ENCODE measurements around the gene SPRED3.
"Not testable (repeated sequence)": the region's sequence is repeated elsewhere in the genome, so short reads cannot be mapped to it uniquely, and the experiment has no call there.

SPRED3 gene

DNA sequence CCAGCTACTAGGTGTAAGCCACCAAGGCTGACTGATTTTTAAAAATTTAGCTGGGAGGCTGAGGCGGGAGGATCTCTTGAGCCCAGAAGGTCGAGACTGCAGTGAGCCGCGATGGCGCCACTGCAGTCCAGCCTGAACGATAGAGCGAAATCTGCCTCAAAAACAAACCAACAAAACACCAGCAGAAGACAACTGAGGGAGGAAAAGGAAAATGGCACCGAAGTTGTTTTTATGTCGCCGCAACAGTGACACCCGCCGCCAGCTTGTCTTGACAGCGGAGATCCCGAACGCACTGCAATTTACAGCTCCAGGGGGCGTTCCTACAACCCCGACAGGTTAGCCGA, 14.1 kb downstream of the SPRED3 start:
- TF ChIP-seq, protein P1, sequence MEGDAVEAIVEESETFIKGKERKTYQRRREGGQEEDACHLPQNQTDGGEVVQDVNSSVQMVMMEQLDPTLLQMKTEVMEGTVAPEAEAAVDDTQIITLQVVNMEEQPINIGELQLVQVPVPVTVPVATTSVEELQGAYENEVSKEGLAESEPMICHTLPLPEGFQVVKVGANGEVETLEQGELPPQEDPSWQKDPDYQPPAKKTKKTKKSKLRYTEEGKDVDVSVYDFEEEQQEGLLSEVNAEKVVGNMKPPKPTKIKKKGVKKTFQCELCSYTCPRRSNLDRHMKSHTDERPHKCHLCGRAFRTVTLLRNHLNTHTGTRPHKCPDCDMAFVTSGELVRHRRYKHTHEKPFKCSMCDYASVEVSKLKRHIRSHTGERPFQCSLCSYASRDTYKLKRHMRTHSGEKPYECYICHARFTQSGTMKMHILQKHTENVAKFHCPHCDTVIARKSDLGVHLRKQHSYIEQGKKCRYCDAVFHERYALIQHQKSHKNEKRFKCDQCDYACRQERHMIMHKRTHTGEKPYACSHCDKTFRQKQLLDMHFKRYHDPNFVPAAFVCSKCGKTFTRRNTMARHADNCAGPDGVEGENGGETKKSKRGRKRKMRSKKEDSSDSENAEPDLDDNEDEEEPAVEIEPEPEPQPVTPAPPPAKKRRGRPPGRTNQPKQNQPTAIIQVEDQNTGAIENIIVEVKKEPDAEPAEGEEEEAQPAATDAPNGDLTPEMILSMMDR (IDR thresholded peaks at IDR 0.05) = no peak
- DNase-seq = no peak
- H3K27ac Mint-ChIP-seq = no peak overlapping the region
- H3K36me3 Mint-ChIP-seq (ENCODE audit: low read depth) = peaks cover 6% of the 10 kb centered on the region
- H3K27me3 Mint-ChIP-seq (ENCODE audit: low read depth, poor library complexity) = peaks cover 29% of the 10 kb centered on the region
- H3K4me1 Mint-ChIP-seq = peaks cover 13% of the 10 kb centered on the region
- peak overlapping the region; percentile 80 for H3K4me3 Mint-ChIP-seq
- H3K9me3 Mint-ChIP-seq = no peaks in the 10 kb centered on the region

DNA sequence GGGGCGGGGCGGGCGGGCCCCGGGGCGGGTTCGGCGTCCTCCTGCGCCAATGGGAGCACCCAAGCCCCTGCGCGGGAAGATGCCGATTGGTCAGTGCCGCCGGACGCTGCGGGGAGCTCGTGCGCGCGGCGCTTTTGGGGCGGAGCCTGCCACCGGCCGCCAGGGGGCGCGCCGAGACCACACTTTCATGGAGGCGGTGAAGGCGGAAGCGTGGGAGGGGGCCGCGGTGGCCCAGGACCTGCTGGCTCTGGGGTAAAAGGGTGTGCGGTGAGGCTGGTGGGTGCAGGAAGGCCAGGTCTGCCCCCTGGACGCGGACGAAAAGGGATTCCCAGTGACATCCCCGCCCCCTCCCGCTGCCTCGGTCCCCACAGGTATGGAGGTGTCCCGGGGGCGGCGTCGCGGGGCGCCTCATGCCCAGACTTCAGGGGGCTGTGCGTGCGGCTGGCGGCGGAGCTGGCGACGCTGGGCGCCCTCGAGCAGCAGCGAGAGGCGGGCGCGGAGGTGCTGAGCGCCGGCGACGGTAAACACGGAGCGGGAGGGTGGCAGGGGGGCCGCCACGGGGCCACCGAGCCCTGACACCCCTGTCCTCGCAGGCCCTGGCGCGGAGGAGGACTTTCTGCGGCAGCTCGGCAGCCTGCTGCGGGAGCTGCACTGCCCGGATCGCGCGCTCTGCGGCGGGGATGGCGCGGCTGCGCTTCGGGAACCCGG, 14.6 kb downstream of the SPRED3 start, which contains the start of gene FAM98C:
Gene FAM98C (plus strand): TSS at position 127 of the 708 bp plus-strand sequence. CDS start 61 bp downstream, at position 188.
- peak within 1 kb of the TSS; percentile 80 for H3K4me3 Mint-ChIP-seq
- H3K36me3 Mint-ChIP-seq (ENCODE audit: low read depth) = peaks cover 6% of the 10 kb centered on the region
- H3K27me3 Mint-ChIP-seq (ENCODE audit: low read depth, poor library complexity) = peaks cover 26% of the 10 kb centered on the region
- no peak within 1 kb of the TSS for H3K27ac Mint-ChIP-seq
- TF ChIP-seq, protein P1 (IDR thresholded peaks at IDR 0.05) = peak; percentile 95
- peak; percentile 98 for DNase-seq
- peaks cover 13% of the 10 kb centered on the region for H3K4me1 Mint-ChIP-seq
- no peaks in the 10 kb centered on the region for H3K9me3 Mint-ChIP-seq

DNA sequence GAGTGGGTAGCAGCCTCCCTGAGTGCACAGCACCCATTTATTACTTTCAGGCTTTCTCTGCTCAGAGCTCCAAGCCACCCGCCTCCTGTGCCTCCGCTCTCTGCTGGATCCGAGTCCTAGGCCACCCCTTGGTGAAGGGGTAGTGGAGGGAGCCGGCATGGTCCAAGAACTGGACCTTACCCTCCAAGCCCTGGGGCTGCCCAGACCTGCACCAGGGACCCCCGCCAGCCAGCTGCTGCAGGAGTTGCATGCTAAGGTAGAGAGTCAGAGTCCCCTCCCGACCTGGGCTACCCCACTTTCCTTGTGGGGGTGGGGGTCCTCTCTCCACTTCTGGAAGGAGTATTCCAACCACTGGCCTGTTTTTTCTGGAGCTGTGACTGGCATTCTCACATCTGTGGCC, 16.4 kb downstream of the SPRED3 start:
- TF ChIP-seq, protein P1 (IDR thresholded peaks at IDR 0.05) = no peak
- Mint-ChIP-seq H3K9me3 (no peaks in the 10 kb centered on the region), H3K27ac (no peak overlapping the region), H3K36me3 (ENCODE audit: low read depth) (peaks cover 11% of the 10 kb centered on the region), H3K27me3 (ENCODE audit: low read depth, poor library complexity) (peaks cover 16% of the 10 kb centered on the region), H3K4me3 (peak overlapping the region; percentile 57), H3K4me1 (peaks cover 7% of the 10 kb centered on the region)
- DNase-seq = no peak

DNA sequence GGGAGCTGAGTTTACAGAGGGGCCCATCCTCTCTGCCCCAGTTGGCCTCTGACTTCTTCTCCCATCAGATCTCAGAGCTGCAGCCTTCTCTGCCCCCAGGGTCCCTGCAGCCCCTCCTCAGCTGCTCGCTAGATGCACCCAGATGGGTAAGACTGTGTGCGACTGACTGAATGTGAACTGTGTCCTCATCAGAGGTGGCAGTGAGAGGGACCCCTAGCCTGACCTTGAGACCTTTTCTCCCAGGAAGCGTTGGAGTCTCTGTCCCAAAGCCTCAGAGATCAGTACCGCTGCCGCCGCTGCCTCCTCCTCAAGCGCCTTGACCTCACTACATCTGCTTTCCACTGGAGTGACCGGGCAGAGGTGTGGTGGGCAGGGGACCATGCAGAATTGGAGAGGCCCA, 16.8 kb downstream of the SPRED3 start:
- peak overlapping the region; percentile 39 for H3K27ac Mint-ChIP-seq
- no peaks in the 10 kb centered on the region for H3K9me3 Mint-ChIP-seq
- peak overlapping the region; percentile 54 for H3K4me3 Mint-ChIP-seq
- peaks cover 11% of the 10 kb centered on the region for H3K36me3 Mint-ChIP-seq (ENCODE audit: low read depth)
- H3K27me3 Mint-ChIP-seq (ENCODE audit: low read depth, poor library complexity) = peaks cover 13% of the 10 kb centered on the region
- H3K4me1 Mint-ChIP-seq = peaks cover 7% of the 10 kb centered on the region
- TF ChIP-seq, protein P1 (IDR thresholded peaks at IDR 0.05) = no peak
- no peak for DNase-seq

DNA sequence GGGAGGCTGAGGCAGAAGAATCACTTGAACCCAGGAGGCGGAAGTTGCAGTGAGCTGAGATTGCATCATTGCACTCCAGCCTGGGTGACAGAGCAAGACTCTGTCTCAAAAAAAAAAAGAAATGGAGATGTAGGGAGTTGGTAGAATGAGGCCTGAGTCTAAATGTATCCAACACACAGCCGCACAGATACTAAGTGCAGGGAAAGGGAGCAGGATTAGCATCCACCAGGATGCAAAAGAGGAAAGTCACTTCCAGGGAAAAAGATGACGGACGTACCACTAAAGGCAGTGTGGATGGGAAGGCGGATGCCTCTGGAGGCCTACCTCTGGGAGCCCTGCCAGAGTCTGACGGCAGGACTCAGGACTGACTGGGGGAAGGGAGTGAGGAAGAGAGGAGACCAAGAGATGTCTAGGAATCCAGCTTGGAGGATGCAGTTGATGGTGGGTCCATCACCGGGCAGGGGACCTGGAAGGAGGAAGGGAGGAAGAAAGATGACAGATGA, 21.2 kb downstream of the SPRED3 start:
- H3K9me3 Mint-ChIP-seq = no peaks in the 10 kb centered on the region
- H3K36me3 Mint-ChIP-seq (ENCODE audit: low read depth) = peaks cover 11% of the 10 kb centered on the region
- TF ChIP-seq, protein P1 (IDR thresholded peaks at IDR 0.05) = no peak
- H3K27ac Mint-ChIP-seq = no peak overlapping the region
- DNase-seq = no peak
- peaks cover 3% of the 10 kb centered on the region for H3K27me3 Mint-ChIP-seq (ENCODE audit: low read depth, poor library complexity)
- no peak overlapping the region for H3K4me3 Mint-ChIP-seq
- peaks cover 23% of the 10 kb centered on the region for H3K4me1 Mint-ChIP-seq

DNA sequence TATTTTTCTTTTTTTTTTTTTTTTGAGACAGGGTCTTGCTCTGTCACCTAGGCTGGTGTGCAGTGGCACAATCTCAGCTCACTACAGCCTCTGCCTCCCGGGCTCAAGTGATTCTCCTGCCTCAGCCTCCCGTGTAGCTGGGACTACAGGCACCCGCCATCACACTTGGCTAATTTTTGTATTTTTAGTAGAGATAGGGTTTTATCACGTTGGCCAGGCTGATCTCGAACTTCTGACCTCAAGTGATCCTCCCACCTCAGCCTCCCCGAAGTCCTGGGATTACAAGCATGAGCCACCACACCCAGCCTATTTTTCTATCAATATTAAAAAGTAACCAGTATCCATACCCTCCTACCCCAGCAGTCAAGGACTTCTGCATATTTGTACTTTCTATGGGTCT, 21.9 kb downstream of the SPRED3 start:
- Mint-ChIP-seq H3K36me3 (ENCODE audit: low read depth) (peaks cover 11% of the 10 kb centered on the region), H3K4me1 (peaks cover 18% of the 10 kb centered on the region)
- H3K9me3 Mint-ChIP-seq; DNase-seq; H3K4me3 Mint-ChIP-seq; H3K27ac Mint-ChIP-seq; H3K27me3 Mint-ChIP-seq (ENCODE audit: low read depth, poor library complexity): not testable (repeated sequence)
